Stomach smooth muscle (tissue), 2 donors: ENCODE data around the gene SMARCAL1.
A peak's percentile ranks its signal among the peaks of the same experiment; 100 is the strongest.

Experiments used
- H3K27ac ChIP-seq: one replicate; pipeline ENCODE4 v1.7.0; 2013; ENCODE audit warnings: mild to moderate bottlenecking, low read length, inconsistent platforms
- H3K27me3 ChIP-seq, 2 donors: one replicate each; pipeline ENCODE4 v1.7.0; 2013; ENCODE audit warnings: low read length in 2 of 2; ENCODE audit not compliant: insufficient read depth in 2 of 2, control insufficient read depth in 1 of 2
- H3K36me3 ChIP-seq, 2 donors: one replicate each; pipeline ENCODE4 v1.7.0; 2013; ENCODE audit warnings: low read length in 2 of 2; ENCODE audit not compliant: control insufficient read depth in 2 of 2, insufficient read depth in 2 of 2
- H3K4me1 ChIP-seq: one replicate; pipeline ENCODE4 v1.7.0; 2013; ENCODE audit warnings: low read length; ENCODE audit not compliant: control insufficient read depth, insufficient read depth
- H3K4me3 ChIP-seq, 2 donors: one replicate each; pipeline ENCODE4 v1.7.0; 2013; ENCODE audit warnings: low read length in 2 of 2
- H3K9ac ChIP-seq, 2 donors: one replicate each; pipeline ENCODE4 v1.7.0; 2013; ENCODE audit warnings: low read length in 2 of 2, mild to moderate bottlenecking in 1 of 2
- H3K9me3 ChIP-seq, 2 donors: one replicate each; pipeline ENCODE4 v1.7.0; 2013; ENCODE audit warnings: low read length in 2 of 2; ENCODE audit not compliant: control insufficient read depth in 2 of 2
- donor health status: healthy.
- donor health status: Pancreatic carcinoma.

SMARCAL1 gene

DNA sequence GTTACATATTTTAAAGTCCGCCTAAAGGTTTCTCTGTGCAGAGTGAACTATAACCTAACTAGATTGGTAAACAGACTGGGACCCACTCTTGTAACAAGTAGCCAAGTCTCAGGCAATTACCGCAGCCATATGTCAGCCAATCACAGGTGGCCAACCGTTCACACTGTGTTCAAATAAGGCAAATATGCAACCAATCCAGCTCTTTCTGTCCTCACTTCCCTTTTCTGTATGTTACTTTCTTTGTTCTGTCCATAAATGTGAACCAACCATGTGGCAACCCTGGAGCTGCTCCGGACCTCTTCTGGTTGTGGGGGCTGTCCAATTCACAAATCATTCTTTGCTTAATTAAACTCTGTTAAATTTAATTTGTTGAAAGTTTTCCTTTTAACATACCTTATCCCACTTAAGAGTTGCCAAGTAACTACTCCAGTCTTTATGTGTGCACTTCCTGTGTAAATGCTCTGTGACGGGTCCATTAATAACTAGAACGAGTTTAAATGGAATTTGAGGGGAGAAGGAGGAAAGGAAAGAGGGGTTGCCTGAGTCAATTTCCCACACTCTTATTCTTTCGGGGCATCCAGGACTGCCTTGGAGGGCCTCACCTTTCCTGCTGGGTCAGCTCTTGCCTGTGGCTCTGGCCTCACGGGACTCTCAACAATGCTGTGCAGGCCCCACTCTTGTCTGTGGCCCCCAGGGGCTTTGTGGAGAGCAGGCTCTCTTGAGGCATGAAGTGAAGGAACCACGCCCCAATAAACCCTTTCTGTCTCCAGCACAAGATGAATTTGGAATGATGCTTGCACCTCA lies 79.7 kb downstream of the SMARCAL1 start:
- Histone ChIP-seq H3K36me3 (no peaks in the 10 kb centered on the region), H3K9ac (no peak overlapping the region), H3K27ac (no peak overlapping the region), H3K4me3 (no peak overlapping the region), H3K4me1 (no peaks in the 10 kb centered on the region), H3K9me3 (no peaks in the 10 kb centered on the region), H3K27me3 (no peaks in the 10 kb centered on the region)

DNA sequence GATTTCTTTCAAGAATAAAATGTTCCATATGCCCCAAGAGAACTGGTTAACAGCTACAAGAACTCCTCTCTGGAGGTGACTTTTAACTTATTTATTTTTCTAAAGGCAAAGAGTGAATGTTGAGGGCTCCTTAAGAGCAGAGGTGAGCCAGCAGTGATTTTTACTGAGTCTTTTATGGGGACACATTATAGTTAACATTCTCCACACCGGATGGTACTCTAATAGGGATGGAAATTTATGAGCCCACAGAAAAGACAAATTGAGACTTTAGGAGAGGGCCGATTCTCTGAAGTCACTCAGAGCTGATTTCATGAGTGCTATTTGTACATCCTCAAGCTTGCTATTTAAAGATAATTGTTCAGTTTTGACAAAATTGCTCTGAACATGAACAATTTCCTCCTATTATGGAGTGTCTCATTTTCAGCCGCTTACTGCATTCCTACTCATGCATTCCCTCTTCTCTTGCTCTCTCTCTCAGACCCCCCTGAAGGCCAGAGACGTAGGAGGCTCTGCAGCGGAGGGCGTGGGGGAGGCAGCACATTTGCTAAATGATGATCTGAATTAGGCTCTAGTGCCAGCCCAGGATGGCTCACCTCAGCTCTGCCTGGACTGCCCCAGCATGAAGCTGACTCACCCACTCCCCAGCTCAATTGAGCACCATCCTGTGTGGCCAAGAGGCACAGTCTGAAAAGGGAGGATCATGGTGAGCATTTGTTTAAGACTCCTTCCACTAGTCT lies 80.5 kb downstream of the SMARCAL1 start:
- no peaks in the 10 kb centered on the region for H3K9me3 ChIP-seq
- H3K36me3 ChIP-seq = no peaks in the 10 kb centered on the region
- H3K4me3 ChIP-seq = no peak overlapping the region
- H3K27ac ChIP-seq = no peak overlapping the region
- no peaks in the 10 kb centered on the region for H3K27me3 ChIP-seq
- no peak overlapping the region for H3K9ac ChIP-seq
- peaks cover 5% of the 10 kb centered on the region for H3K4me1 ChIP-seq

DNA sequence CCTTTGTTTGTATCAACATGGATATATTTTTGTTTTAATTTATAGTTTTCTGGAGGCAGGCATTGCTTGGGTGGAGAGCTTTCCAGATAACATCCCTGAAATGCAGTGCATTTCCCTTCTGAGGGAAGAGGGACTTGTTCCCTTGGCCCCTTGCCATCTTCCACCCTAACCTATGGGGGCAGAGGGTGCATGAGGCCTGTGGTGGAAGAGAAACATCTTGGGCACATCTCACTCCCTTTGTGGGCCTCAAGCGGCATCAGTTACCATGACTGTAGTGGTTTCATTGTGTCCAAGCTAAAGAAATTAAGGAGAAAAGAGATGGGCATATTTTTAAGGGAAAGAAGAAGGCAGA lies 81.0 kb downstream of the SMARCAL1 start:
- Histone ChIP-seq H3K4me3 (no peak overlapping the region), H3K27me3 (no peaks in the 10 kb centered on the region), H3K36me3 (no peaks in the 10 kb centered on the region), H3K27ac (no peak overlapping the region), H3K4me1 (peaks cover 10% of the 10 kb centered on the region), H3K9me3 (no peaks in the 10 kb centered on the region), H3K9ac (no peak overlapping the region)

DNA sequence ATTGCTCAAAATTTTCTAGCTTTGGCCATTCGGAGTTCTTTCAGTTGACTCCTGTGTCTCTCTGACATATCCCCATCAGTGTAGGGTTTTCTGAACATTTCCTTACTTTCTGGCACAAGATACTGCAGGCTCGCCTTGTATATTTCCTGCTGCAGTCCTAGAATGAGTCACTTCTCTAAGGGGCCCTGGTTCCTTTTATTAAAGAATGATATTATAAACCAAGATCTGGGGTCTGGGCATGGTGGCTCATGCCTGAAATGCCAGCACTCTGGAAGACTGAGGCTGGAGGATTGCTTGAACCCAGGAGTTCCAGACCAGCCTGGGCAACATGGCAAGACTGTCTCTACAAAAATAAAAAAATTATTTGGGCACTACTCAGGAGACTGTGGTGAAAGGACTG lies 83.4 kb downstream of the SMARCAL1 start:
- Histone ChIP-seq H3K27ac (no peak overlapping the region), H3K36me3 (peaks cover 10% of the 10 kb centered on the region in 2 donors), H3K9ac (no peak overlapping the region), H3K27me3 (no peaks in the 10 kb centered on the region), H3K4me3 (no peak overlapping the region), H3K9me3 (no peaks in the 10 kb centered on the region), H3K4me1 (peaks cover 20% of the 10 kb centered on the region)

DNA sequence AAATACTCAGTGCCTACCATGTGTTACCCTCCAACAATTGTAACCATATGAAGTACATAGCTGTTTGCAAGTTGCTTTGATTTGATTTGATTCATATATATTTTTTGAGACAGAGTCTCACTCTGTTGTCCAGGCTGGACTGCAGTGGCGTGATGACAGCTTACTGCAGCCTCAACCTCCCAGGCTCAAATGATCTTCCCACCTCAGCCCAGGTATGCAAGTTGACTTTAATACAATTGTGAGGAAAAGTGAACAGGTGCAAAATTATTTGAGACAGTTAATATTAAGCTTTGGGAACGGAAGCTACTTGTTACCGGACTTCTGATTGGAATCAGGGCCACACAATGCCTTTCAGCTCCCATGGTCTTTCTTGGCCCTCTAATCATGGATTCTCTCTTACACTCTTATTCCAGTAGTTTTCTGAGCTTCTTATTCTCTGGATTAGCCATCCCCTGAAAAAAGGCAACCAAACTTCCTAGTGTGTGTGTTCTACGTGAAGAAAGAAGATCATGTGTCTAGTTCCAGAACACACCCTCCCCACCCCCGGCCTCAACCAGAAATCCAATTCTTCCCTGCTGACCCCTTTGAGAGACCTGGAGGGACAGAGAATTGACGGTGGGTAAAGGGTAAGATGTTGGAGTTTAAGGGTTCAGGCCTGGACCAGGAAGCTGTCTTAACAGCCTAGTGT lies 85.2 kb downstream of the SMARCAL1 start:
- no peaks in the 10 kb centered on the region for H3K9me3 ChIP-seq
- peaks cover 20% of the 10 kb centered on the region for H3K4me1 ChIP-seq
- H3K36me3 ChIP-seq = peaks cover 24 to 27% of the 10 kb centered on the region in 2 donors
- H3K27ac ChIP-seq = peak overlapping the region; percentile 87
- no peaks in the 10 kb centered on the region for H3K27me3 ChIP-seq
- peak overlapping the region; percentile 88 to 97 for H3K9ac ChIP-seq
- H3K4me3 ChIP-seq = peak overlapping the region; percentile 72 to 96

DNA sequence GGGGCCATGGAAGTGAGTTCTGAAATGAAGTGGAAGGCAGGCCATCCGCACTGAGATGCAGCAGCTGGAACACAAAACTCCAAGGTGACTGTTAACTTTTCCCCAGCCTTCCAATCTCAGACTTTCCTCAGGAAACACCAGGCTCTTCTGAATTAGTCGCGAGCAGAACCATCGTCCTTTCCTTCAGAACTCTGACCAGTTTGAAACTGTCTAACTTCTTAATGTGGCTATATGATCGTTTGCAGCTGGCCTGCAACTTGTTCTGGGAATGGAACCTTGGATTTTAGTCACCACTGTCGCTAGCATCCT lies 85.7 kb downstream of the SMARCAL1 start:
- H3K9me3 ChIP-seq = no peaks in the 10 kb centered on the region
- H3K4me3 ChIP-seq = peak overlapping the region; percentile 72 to 96
- peaks cover 20% of the 10 kb centered on the region for H3K4me1 ChIP-seq
- peaks cover 29 to 32% of the 10 kb centered on the region in 2 donors for H3K36me3 ChIP-seq
- H3K27me3 ChIP-seq = no peaks in the 10 kb centered on the region
- peak overlapping the region; percentile 88 to 97 for H3K9ac ChIP-seq
- H3K27ac ChIP-seq = peak overlapping the region; percentile 87

DNA sequence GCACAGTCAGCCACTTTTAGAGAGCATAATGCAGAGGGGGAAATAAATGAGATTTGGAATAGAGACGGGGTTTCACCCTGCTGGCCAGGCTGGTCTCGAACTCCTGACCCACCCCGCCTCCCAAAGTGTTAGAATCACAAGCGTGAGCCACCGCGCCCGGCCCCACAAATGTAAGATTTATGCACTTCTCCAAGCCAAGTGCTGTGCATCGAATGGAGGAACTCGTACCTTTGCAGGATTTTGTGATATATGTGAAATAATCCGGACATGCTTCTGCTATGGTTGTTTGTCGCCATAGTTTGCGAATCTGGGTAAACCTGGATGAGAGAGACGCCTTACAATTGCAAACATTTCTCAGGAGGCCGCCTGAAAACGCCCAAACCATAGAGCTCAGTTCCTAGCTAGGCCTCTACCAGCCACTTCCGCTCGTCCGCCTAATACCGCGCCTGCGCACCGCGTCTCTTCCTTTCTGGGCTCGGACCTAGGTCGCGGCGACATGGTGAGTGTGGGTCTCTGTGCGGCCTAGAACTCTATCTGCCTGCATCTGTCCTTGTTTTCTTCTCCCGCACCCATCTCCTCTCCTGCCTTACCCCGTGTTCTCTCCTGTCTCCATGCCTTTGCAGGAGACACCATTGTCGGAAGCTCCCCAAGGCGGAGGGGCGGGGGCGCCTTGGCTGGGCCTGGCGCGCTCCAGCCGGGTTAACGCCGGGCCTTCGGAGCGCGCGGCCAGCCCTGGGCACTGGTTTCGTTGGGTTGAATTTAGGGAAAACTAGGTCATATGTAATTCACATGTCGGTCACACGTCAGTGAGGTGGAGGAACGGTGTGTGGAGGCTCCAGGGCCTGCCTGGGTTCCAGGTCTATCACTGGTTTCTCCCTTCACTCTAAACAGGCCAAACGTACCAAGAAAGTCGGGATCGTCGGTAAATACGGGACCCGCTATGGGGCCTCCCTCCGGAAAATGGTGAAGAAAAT lies 86.4 kb downstream of the SMARCAL1 start, which contains the start of gene RPL37A:
RPL37A (plus strand) TSS at position 466 of the 974 bp plus-strand sequence; CDS start at position 497, 31 bp downstream.
- Histone ChIP-seq H3K4me1 (peaks cover 20% of the 10 kb centered on the region), H3K36me3 (peaks cover 30 to 37% of the 10 kb centered on the region in 2 donors), H3K27me3 (no peaks in the 10 kb centered on the region), H3K9me3 (no peaks in the 10 kb centered on the region), H3K27ac (peak within 1 kb of the TSS; percentile 87), H3K4me3 (peak within 1 kb of the TSS; percentile 72 to 96), H3K9ac (peak within 1 kb of the TSS; percentile 88 to 97)

DNA sequence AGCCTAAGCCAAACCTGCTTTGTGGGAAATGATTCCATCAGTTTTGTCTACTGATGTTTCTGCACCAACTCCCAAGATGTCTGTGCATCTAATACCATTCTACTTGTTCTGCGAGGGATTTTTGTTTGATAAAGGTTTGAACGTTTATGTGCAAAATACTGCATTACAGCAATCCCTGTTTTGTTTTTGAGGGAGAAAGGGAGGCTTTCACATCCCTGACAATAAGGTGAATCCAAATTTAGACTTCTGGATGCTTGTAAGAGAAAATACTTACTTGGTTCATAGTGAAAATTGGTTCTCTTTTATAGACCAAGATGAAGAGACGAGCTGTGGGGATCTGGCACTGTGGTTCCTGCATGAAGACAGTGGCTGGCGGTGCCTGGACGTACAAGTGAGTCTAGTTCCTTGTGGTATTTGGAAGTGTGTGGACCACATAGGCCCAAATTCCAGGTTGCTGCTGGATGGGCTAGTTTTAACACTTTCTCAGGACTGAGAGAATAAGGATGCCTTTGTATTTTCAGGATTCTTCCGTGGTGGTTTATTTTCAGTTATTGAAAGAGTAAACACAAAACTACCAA lies 87.4 kb downstream of the SMARCAL1 start:
- Histone ChIP-seq H3K9ac (peak overlapping the region; percentile 88 to 97), H3K4me3 (peak overlapping the region; percentile 72 to 96), H3K27me3 (no peaks in the 10 kb centered on the region), H3K4me1 (peaks cover 20% of the 10 kb centered on the region), H3K36me3 (peaks cover 32 to 40% of the 10 kb centered on the region in 2 donors), H3K9me3 (no peaks in the 10 kb centered on the region), H3K27ac (peak overlapping the region; percentile 87)

DNA sequence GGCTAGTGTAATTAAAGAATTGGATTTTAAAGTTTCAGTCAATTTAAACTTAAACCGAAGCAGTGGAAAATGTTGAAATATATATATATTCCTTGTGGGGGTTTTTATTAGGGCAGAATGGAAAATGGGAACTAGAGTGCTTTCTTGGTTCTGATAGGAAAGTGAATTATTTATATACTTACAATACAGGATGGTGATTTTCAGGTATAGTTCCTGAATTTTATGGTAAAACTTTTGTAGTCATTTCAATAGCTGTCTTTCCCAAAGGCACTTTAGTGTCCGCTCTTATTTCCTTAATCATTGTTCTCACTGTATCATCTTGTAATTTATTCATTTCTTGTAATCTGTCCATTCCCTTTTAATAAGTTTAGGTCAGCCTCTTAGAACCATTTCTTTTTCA lies 88.3 kb downstream of the SMARCAL1 start:
- Histone ChIP-seq H3K27ac (no peak overlapping the region), H3K4me3 (no peak overlapping the region), H3K9ac (no peak overlapping the region), H3K27me3 (no peaks in the 10 kb centered on the region), H3K36me3 (peaks cover 32 to 40% of the 10 kb centered on the region in 2 donors), H3K9me3 (no peaks in the 10 kb centered on the region), H3K4me1 (peaks cover 20% of the 10 kb centered on the region)

DNA sequence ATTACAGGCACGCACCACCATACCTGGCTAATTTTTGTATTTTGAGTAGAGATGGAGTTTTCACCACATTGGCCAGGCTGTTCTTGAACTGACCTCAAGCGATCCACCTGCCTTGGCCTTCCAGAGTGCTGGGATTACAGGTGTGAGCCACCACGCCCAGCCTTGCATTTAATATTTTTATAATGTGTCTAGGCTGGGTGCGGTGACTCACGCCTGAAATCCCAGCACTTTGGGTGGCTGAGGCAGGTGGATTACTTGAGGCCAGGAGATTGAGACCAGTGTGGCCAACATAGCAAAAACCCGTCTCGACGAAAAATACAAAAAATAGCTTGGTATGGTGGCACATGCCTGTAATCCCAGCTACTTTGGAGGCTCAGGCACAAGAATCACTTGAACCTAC lies 89.6 kb downstream of the SMARCAL1 start:
- Histone ChIP-seq H3K4me1 (peaks cover 20% of the 10 kb centered on the region), H3K27me3 (no peaks in the 10 kb centered on the region), H3K4me3 (no peak overlapping the region), H3K36me3 (peaks cover 32 to 40% of the 10 kb centered on the region in 2 donors), H3K9me3 (no peaks in the 10 kb centered on the region), H3K9ac (no peak overlapping the region), H3K27ac (no peak overlapping the region)
